Measurements from ENCODE around the gene MRTFA. TPM values are rescaled to one million over a fixed set of nuclear protein-coding genes. Genes with fewer than 3 reads are reported as not detected.
A peak's percentile ranks its signal among the peaks of the same experiment; 100 is the strongest.

MRTFA gene
- polyA plus RNA-seq, 4 donors = 19.6 to 32.0 (median 28.0) TPM

- no peak for DNase-seq (ENCODE audit: low read depth in 4 of 4, low spot score in 2 of 4)
Observed at GRCh38 chr22:40419718-40420117, 216.8 kb downstream of the MRTFA start.

GRCh38 chr22:40418366-40419201 is 217.9 kb downstream of the MRTFA start:
- peak in 1 of 4 donors; percentile 46 for DNase-seq (ENCODE audit: low read depth in 4 of 4, low spot score in 2 of 4)

- DNase-seq (ENCODE audit: low read depth in 4 of 4, low spot score in 2 of 4) = no peak
Observed at GRCh38 chr22:40417881-40418280, 218.6 kb downstream of the MRTFA start.

- no peak for DNase-seq (ENCODE audit: low read depth in 4 of 4, low spot score in 2 of 4)
Observed at GRCh38 chr22:40417041-40417440, 219.5 kb downstream of the MRTFA start.

- DNase-seq (ENCODE audit: low read depth in 4 of 4, low spot score in 2 of 4) = no peak
Observed at GRCh38 chr22:40416636-40417035, 219.9 kb downstream of the MRTFA start.

GRCh38 chr22:40416267-40416570 is 220.3 kb downstream of the MRTFA start:
- no peak for DNase-seq (ENCODE audit: low read depth in 4 of 4, low spot score in 2 of 4)

- DNase-seq (ENCODE audit: low read depth in 4 of 4, low spot score in 2 of 4) = peak in 1 of 4 donors; percentile 27
Observed at GRCh38 chr22:40415531-40416266, 220.8 kb downstream of the MRTFA start.

GRCh38 chr22:40414838-40415505 is 221.5 kb downstream of the MRTFA start:
- DNase-seq (ENCODE audit: low read depth in 4 of 4, low spot score in 2 of 4) = no peak

- no peak for DNase-seq (ENCODE audit: low read depth in 4 of 4, low spot score in 2 of 4)
Observed at GRCh38 chr22:40414311-40414710, 222.2 kb downstream of the MRTFA start.

GRCh38 chr22:40413873-40414272 is 222.6 kb downstream of the MRTFA start:
- no peak for DNase-seq (ENCODE audit: low read depth in 4 of 4, low spot score in 2 of 4)

GRCh38 chr22:40412441-40412840 is 224.1 kb downstream of the MRTFA start:
- DNase-seq (ENCODE audit: low read depth in 4 of 4, low spot score in 2 of 4) = no peak

- no peak for DNase-seq (ENCODE audit: low read depth in 4 of 4, low spot score in 2 of 4)
Observed at GRCh38 chr22:40411506-40411861, 225.0 kb downstream of the MRTFA start.

GRCh38 chr22:40410731-40411505 is 225.6 kb downstream of the MRTFA start:
- DNase-seq (ENCODE audit: low read depth in 4 of 4, low spot score in 2 of 4) = no peak

GRCh38 chr22:40410272-40410671 is 226.2 kb downstream of the MRTFA start:
- DNase-seq (ENCODE audit: low read depth in 4 of 4, low spot score in 2 of 4) = no peak

- DNase-seq (ENCODE audit: low read depth in 4 of 4, low spot score in 2 of 4) = no peak
Observed at GRCh38 chr22:40409613-40410113, 226.9 kb downstream of the MRTFA start.

- DNase-seq (ENCODE audit: low read depth in 4 of 4, low spot score in 2 of 4) = no peak
Observed at GRCh38 chr22:40408718-40409612, 227.6 kb downstream of the MRTFA start.

GRCh38 chr22:40407831-40408717 is 228.4 kb downstream of the MRTFA start:
- no peak for DNase-seq (ENCODE audit: low read depth in 4 of 4, low spot score in 2 of 4)

GRCh38 chr22:40407021-40407761 is 229.3 kb downstream of the MRTFA start:
- no peak for DNase-seq (ENCODE audit: low read depth in 4 of 4, low spot score in 2 of 4)

All from left renal cortex interstitium (tissue), 4 donors.